GM23338 (cell line): ENCODE data around the gene MTPN.

Experiments
- CREB1 ChIP-seq: fragments of 250-450 bp; sonication (Bioruptor Pico); IDR thresholded peaks from 2 replicates; pipeline ENCODE4 v1.5.0; 2020; ENCODE audit warnings: low read depth, mild to moderate bottlenecking, moderate library complexity
- CTCF ChIP-seq, 2 experiments: fragments of 200-600 bp in 1 of 2; sonication (generic) in 1 of 2; conservative IDR thresholded peaks; 2 replicates each; pipeline versions ENCODE4 v1.5.1 to v1.6.1; 2016 to 2017; ENCODE audit warnings: antibody characterized with exemption in 2 of 2, low read depth in 2 of 2, mild to moderate bottlenecking in 2 of 2, moderate library complexity in 1 of 2
- ETS1 ChIP-seq: IDR thresholded peaks from 2 replicates; pipeline ENCODE4 v1.6.1; 2016; ENCODE audit warnings: antibody characterized with exemption
- EZH2 ChIP-seq: fragments of 200-600 bp; sonication (generic); IDR thresholded peaks from one replicate; pipeline ENCODE4 v1.8.0; 2017; ENCODE audit warnings: antibody characterized with exemption, mild to moderate bottlenecking, low read depth; ENCODE audit not compliant: unreplicated experiment
- EZH2phosphoT487 ChIP-seq: fragments of 200-600 bp; sonication (generic); IDR thresholded peaks from one replicate; pipeline ENCODE4 v1.8.1; 2018; ENCODE audit warnings: antibody characterized with exemption; ENCODE audit not compliant: unreplicated experiment
- JUNB ChIP-seq: IDR thresholded peaks from one replicate; pipeline ENCODE4 v1.6.1; 2016; ENCODE audit warnings: antibody characterized with exemption; ENCODE audit not compliant: unreplicated experiment
- POLR2AphosphoS5 ChIP-seq: IDR thresholded peaks from 2 replicates; pipeline ENCODE4 v1.6.1; 2016; ENCODE audit warnings: antibody characterized with exemption, low read depth
- REST ChIP-seq: IDR thresholded peaks from one replicate; pipeline ENCODE4 v1.6.1; 2018; ENCODE audit warnings: antibody characterized with exemption; ENCODE audit not compliant: unreplicated experiment

- TF ChIP-seq CTCF (conservative IDR thresholded peaks at IDR 0.05; ENCODE audit: low read depth in 2 of 2) (no peak), EZH2 (no peak), POLR2AphosphoS5 (no peak), JUNB (no peak), REST (no peak), CREB1 (CRISPR knock-in tag) (no peak), EZH2phosphoT487 (no peak), ETS1 (no peak)
Measured at GRCh38 chr7:135979471-135980011, 2.4 kb upstream of the MTPN start.
